Thyroid gland (tissue), 4 donors: ENCODE results near the gene MROH2A.

Source experiments
- CTCF ChIP-seq, 6 experiments: fragments of 200-600 bp in 3 of 6; fragments of 450-650 bp in 3 of 6; sonication (generic) in 3 of 6; IDR thresholded peaks; one replicate each; pipeline ENCODE4 v1.5.1; 2016 to 2019; ENCODE audit warnings: antibody characterized with exemption in 6 of 6, mild to moderate bottlenecking in 2 of 6, inconsistent platforms in 1 of 6, moderate library complexity in 1 of 6
- POLR2A ChIP-seq, 2 donors: fragments of 450-650 bp; IDR thresholded peaks; one replicate each; pipeline ENCODE4 v1.6.1; 2017; ENCODE audit warnings: antibody characterized with exemption in 2 of 2, mild to moderate bottlenecking in 2 of 2, moderate library complexity in 1 of 2

GRCh38 chr2:233761040-233761769 is 16.9 kb upstream of the MROH2A start:
- no peak for TF ChIP-seq CTCF (IDR thresholded peaks at IDR 0.05)
- no peak for TF ChIP-seq POLR2A (IDR thresholded peaks at IDR 0.05)
